HG03378 (cell line): ENCODE measurements around the gene COPE.
"Not testable (repeated sequence)": the region's sequence is repeated elsewhere in the genome, so short reads cannot be mapped to it uniquely, and the experiment has no call there.

Source experiments
- ATAC-seq: cut with Tn5 transposase; IDR thresholded peaks from one replicate; pipeline ENCODE4 v1.9.1; 2021; ENCODE audit warnings: mild to moderate bottlenecking, moderate library complexity; ENCODE audit not compliant: unreplicated experiment

Gene COPE

DNA sequence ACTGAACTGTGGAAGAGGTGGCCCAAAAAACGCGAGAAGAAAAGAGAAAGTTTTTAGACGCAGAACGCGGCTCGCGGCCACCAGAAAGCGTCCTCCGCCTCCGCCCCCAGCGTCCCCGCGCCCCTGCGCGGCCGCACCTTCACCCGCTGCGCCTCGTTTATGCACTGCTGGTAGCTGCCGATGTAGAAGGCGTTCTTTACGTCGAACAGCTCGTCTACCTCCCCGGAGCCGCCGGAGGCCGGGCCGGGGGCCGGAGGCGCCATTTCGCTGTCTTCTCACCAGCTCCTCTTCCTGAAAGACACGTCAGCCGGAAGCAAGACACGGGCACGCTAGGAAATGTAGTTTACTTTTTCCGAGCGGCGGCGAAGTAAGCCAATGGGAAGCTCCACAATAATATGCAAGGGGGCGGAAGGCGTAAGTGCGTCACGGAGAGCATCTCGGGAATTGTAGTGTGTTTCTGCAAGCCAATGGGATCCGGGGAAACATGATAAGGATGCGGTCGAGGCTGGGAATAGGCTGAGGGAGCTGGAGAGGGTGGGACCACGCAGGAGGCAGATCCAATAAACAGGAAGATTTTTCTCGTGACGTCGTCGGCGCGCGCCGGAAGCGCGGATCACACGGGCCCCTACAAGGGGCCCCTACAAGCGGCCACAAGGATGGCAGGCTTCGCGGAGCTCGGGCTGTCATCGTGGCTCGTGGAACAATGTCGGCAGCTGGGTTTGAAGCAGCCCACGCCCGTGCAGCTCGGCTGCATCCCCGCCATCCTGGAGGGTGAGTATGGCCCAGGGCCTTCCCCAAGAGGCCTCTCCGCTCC lies at the start of gene COPE, which contains the start of gene DDX49:
Gene COPE (minus strand): TSS at position 302 of the 814 bp plus-strand sequence. CDS start 39 bp downstream, at position 263.
Gene DDX49 (plus strand): TSS at position 630 of the 814 bp plus-strand sequence. CDS start 27 bp downstream, at position 657.
- ATAC-seq, result peak; percentile 92

DNA sequence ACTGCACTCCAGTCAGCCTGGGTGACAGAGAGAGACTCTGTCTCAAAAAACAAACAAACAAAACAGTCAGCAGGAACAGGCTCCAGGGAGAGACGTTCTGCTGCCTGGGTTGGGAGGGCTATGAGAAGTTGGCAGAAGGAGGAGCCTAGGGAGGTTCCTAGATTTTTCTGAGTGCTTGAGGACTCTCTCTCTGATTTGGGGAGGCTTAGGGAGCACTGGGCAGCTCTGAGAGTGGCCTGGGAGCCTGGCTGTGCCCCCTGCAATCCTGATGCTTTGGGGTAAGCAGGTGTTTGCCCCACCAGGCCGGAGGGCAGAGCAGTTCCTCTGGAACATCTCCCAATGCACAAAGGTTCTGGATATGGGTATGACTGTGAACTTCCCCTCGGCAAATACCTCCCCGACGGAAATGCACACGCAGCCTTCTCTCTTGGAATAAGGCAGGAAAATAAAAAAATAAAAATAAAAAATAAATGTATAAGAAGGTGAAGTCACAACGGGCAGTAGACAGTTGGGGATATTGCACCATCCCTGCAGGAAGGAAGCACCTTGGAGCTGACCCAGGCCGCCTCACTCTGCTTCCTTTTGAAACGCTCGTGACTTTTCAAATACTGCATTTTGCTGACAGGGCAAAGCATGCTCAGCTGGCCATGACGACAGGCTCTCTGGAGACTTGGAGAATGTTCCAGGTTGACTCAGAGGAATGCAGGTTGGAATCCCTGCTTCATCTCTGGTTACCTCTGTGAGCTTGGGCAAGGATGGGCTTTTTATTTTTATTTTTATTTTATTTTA lies 48.4 kb upstream of the COPE start:
- no peak for ATAC-seq

DNA sequence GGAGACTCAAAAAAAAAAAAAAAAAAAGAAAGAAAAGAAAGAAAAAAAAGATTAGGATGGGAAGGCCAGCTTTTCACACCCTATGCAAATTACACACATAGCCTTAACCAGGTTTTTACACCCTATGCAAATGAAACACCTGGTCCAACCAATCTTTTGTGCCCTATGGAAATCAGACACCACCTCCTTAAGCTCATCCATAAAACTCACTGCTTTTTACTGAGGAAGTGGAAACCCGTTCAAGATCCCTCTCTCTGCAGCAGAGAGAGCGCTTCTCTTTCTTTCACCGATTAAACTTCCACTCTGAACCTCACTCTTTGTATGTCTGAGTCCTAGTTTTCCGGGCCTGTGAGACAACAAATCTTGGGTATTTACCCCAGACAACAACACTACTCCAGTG lies 47.1 kb upstream of the COPE start:
- ATAC-seq, result no peak

GRCh38 chr19:18964121-18964520 lies 44.9 kb upstream of the COPE start:
- ATAC-seq, result no peak

DNA sequence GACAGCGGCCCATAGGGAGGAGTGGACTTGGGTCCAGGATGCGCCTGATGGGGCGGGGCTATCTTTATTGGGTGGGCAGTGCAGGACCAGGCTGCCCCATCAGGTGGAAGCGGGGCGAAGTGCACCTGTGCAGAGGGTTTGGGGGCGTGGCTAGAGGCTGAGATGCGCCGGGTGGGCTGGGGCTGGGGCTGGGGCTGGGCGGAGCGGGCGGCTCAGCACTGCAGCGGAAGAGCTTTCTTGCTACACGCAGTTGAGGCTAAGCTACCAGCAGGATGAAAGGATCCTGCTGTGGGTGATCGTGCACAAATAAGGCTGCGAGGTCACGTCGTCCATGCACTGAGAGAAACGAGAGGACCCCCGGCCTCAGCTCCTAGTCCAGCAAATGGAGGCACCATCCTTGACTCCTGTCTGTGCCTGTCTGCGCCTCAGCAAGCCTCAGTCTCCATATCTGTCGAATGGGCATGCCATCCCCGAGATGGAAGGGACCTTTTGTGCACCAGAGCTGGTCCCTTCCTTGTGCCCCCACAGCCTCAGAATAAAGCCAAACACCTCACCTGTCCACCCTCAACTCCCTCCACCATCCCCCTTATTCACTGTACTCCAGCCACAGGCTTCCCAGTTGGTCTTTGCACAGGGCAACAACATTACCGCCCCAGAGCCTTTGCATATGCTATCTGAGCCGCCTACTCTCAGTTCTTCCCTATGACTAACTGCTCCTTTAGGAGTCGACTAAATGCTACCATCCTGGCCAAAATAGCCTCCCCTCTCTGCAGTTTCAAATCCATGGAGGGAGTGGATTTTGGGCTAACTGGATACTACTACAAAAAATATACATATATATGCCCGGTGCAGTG lies 42.8 kb upstream of the COPE start:
- no peak for ATAC-seq

GRCh38 chr19:18960370-18960769 lies 41.2 kb upstream of the COPE start:
- ATAC-seq, result no peak

DNA sequence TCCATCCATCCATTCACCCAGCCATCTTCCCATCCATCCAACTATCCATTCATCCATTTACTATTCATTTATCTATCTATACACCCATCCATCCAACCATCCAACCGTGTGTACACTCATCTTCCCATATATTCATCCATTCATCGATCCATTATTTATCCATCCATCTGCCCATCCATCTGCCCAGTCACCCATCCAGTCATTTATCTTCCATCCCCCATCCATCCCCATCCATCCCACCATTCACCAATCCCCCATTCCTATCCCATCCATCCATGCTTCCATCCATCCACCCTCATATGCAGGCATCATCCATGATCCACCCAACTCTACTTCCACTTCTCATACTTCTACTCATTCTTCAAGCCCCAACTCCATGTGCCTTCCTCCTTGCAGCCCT lies 35.9 kb upstream of the COPE start:
- ATAC-seq, result no peak

DNA sequence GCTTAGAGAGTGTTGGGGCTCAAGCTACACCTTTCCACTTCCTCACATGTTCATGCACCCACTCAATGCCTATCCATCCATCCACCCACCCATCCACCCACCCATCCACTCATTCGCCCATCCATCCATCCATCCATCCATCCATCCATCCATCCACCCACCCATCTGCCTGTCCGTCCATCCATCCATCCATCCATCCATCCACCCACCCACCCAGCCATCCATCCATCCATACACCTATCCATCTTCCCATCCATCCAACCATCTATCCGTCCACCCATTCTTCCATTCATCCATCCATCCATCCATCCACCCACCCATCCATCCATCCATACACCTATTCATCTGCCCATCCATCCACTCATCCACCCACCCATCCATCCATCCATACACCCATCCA lies 34.9 kb upstream of the COPE start:
- ATAC-seq, result no peak

GRCh38 chr19:18952364-18953003 lies 33.3 kb upstream of the COPE start:
- ATAC-seq, result not testable (repeated sequence)

DNA sequence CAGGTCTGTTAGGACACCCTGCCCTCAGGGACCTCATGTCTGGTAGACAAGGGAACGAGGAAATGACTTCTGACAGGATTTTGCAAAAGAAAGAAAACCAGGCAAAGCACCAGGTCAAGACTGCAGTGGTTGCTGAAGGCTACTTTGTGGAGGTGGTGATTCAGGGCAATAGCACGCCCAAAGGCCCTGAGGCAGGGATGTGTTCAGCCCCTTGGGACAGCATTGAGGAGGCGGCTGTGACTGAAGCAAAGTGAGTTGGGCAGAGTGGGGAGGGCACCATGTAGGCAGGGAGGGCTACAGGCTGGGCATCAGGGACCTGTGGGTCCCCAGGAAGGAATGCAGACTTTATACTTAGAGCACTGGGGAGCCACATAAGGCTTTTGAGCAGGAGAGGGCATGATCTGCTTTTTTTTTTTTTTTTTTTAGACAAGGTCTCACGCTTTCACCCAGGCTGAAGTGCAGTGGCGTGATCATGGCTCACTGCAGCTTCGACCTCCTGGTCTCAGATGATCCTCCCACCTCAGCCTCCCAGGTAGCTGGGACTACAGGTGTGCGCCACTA lies 32.6 kb upstream of the COPE start:
- ATAC-seq, result no peak

- ATAC-seq, result no peak
Measured at GRCh38 chr19:18949858-18950257, 30.7 kb upstream of the COPE start.

- ATAC-seq, result no peak
Measured at GRCh38 chr19:18948976-18949356, 29.8 kb upstream of the COPE start.

GRCh38 chr19:18948075-18948975 lies 29.1 kb upstream of the COPE start:
- ATAC-seq, result no peak

DNA sequence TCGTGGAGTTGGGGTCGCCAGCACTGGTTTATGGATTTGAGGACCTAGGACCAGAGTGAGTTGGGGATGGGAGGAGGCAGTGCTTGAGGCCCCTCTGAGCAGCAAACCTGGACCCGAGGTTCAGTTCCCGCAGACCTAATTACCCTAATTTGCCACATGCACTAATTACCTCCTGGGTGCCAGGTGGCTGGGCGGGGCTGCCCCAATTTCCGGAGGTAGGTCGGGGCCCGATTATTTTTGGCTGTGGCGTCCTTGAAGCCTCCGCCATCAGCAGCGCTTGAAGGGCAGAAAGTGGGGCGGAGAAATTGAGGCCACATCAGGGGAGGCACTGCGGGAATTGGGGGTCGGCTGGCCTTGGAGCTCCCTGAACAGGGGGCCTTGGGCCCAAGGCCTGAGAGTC lies 27.7 kb upstream of the COPE start:
- ATAC-seq, result no peak

DNA sequence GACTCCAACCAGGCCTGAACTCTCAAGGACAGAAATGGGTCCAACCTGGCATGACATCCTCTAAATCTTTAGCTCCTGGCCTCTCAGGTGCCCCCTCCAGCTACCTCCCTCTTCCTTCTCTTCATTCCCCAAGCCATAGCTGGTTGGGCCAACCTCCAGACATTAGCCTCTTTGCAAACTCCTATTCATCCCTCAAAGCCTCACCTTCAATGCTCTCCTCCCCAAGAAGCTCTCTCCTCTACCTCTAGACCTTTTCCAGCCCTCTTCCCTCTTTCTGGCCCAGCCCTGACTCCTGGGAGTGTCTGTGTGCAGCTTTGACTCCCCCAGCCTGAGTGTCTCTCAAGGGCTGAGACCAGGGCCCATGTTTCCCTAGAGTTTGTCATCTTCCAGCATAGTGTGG lies 27.1 kb upstream of the COPE start:
- no peak for ATAC-seq

DNA sequence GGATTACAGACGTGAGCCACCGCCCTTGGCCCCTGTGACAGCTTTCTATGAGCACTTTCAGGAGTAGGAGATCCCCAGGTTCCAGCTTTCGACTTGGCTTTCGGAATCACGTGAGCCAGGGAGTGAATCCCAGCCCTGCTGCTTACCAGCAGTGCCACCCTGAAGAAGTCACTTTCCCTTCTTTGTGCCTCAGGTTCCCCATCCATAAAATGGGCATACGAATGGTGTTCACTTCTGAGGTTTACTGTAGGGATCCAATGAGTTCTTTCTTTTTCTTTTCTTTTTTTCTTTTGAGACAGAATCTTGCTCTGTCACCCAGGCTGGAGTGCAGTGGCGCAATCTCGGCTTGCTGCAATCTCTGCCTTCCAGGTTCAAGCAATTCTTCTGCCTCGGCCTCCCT lies 26.1 kb upstream of the COPE start:
- no peak for ATAC-seq

- ATAC-seq, result no peak
Measured at GRCh38 chr19:18943465-18943864, 24.3 kb upstream of the COPE start.

DNA sequence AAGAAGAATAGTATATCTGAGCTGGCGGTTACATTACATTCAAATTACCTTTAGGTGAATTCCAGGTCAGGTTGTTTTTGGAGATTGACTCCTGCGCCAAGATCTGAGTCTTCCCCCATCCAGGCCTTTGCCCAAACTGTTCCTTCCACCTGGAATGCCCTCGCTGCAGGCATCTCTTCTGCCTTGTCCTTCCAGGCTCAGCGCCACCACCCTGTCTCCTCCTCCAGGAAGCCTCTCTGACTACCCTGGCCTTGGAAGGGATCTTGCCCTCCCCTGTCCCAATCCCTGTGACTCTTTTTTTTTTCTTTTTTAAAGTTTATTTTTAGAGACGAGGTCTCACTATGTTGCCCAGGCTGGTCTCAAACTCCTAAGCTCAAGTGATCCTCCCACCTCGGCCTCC lies 23.5 kb upstream of the COPE start:
- no peak for ATAC-seq

- no peak for ATAC-seq
Measured at GRCh38 chr19:18941628-18942354, 22.6 kb upstream of the COPE start.
